GM12878 (cell line): Measurements from ENCODE around the gene CNTNAP2.

ENCODE experiments used
- CEBPB ChIP-seq, 2 experiments: fragments of 150-350 bp in 1 of 2; IDR thresholded peaks; 2 replicates each; pipeline ENCODE4 v1.6.1; 2012 to 2014; ENCODE audit warnings: low read depth in 2 of 2, low read length in 2 of 2, borderline replicate concordance in 1 of 2, inconsistent platforms in 1 of 2
- EZH2 ChIP-seq: IDR thresholded peaks from 2 replicates; pipeline ENCODE4 v1.6.1; 2012; ENCODE audit warnings: low read depth, mild to moderate bottlenecking, control low read depth, inconsistent platforms, low read length, borderline replicate concordance; ENCODE audit not compliant: control insufficient read depth
- HCFC1 ChIP-seq: fragments of 150-350 bp; IDR thresholded peaks from 2 replicates; pipeline ENCODE4 v1.6.1; 2014; ENCODE audit warnings: low read length
- HDAC2 ChIP-seq: fragments of 200-600 bp; sonication (generic); IDR thresholded peaks from 2 replicates; pipeline ENCODE4 v1.6.1; 2017
- MYC ChIP-seq: IDR thresholded peaks from 2 replicates; pipeline ENCODE4 v1.6.1; 2011; ENCODE audit warnings: mild to moderate bottlenecking, low read length, moderate library complexity, inconsistent platforms; ENCODE audit not compliant: insufficient read depth, insufficient replicate concordance, insufficient read length, severe bottlenecking
- POLR2A ChIP-seq: IDR thresholded peaks from 2 replicates; pipeline ENCODE4 v1.6.1; 2011; ENCODE audit warnings: low read depth, mild to moderate bottlenecking, low read length
- RAD51 ChIP-seq: fragments of 450-650 bp; IDR thresholded peaks from 2 replicates; pipeline ENCODE4 v1.6.1; 2016; ENCODE audit warnings: moderate library complexity, mild to moderate bottlenecking, inconsistent platforms
- SIN3A ChIP-seq: IDR thresholded peaks from 2 replicates; pipeline ENCODE4 v1.6.1; 2012; ENCODE audit warnings: low read depth, low read length, improper control_type of control experiment
- SRF ChIP-seq, 2 experiments: IDR thresholded peaks; 2 replicates each; pipeline ENCODE4 v1.6.1; 2011; ENCODE audit warnings: low read depth in 2 of 2, low read length in 2 of 2, mild to moderate bottlenecking in 1 of 2, moderate library complexity in 1 of 2
- TF ChIP-seq, protein P1 (sequence below), 3 experiments: IDR thresholded peaks in 2 of 3; conservative IDR thresholded peaks in 1 of 3; 2 replicates each; pipeline ENCODE4 v1.5.1; 2011; ENCODE audit warnings: low read depth in 3 of 3, low read length in 3 of 3, mild to moderate bottlenecking in 3 of 3, control low read depth in 2 of 3, moderate library complexity in 2 of 3, inconsistent platforms in 1 of 3, mixed read lengths in 1 of 3; ENCODE audit not compliant: control insufficient read depth in 2 of 3, insufficient read depth in 1 of 3; ENCODE audit errors: extremely low read depth in 1 of 3
- TF ChIP-seq, protein P2 (sequence below): IDR thresholded peaks from 2 replicates; pipeline ENCODE4 v1.6.1; 2012; ENCODE audit warnings: low read depth, low read length, improper control_type of control experiment
- TF ChIP-seq, protein P3 (sequence below): fragments of 450-650 bp; formaldehyde crosslinking; IDR thresholded peaks from 2 replicates; pipeline ENCODE4 v1.5.0; 2022; ENCODE audit warnings: mild to moderate bottlenecking, missing genetic modification characterization

DNA sequence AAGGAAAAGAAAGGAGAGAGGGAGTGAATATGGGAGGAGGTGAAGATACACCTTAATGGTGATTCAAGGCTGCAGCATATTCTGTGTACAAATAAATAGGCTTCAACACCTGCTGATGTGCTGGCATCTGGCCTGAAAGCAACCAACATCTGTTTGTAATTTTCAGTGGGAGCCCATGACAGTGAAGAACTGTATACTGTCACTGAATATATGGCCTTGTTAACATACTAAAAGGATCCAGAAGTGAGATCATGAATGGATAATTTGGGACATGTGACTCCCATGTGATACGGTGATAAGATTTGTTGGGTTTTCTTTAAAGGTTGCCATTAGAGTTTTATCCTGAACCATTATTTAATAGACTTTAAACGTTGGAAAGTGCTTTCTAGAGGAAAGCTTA, 459.3 kb downstream of the CNTNAP2 start:
- no peak for TF ChIP-seq MYC
- TF ChIP-seq HCFC1: no peak
- TF ChIP-seq POLR2A: no peak
- TF ChIP-seq, protein P1, sequence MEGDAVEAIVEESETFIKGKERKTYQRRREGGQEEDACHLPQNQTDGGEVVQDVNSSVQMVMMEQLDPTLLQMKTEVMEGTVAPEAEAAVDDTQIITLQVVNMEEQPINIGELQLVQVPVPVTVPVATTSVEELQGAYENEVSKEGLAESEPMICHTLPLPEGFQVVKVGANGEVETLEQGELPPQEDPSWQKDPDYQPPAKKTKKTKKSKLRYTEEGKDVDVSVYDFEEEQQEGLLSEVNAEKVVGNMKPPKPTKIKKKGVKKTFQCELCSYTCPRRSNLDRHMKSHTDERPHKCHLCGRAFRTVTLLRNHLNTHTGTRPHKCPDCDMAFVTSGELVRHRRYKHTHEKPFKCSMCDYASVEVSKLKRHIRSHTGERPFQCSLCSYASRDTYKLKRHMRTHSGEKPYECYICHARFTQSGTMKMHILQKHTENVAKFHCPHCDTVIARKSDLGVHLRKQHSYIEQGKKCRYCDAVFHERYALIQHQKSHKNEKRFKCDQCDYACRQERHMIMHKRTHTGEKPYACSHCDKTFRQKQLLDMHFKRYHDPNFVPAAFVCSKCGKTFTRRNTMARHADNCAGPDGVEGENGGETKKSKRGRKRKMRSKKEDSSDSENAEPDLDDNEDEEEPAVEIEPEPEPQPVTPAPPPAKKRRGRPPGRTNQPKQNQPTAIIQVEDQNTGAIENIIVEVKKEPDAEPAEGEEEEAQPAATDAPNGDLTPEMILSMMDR (IDR thresholded peaks at IDR 0.05 in 2 of 3, conservative IDR thresholded peaks at IDR 0.05 in 1 of 3; ENCODE audit: control insufficient read depth in 2 of 3, extremely low read depth in 1 of 3, insufficient read depth in 1 of 3, low read depth in 3 of 3, low read length in 3 of 3): no peak
- TF ChIP-seq SRF (IDR thresholded peaks at IDR 0.05; ENCODE audit: low read depth in 2 of 2, low read length in 2 of 2): no peak
- TF ChIP-seq SIN3A: no peak
- no peak for TF ChIP-seq HDAC2
- no peak for TF ChIP-seq CEBPB (IDR thresholded peaks at IDR 0.05; ENCODE audit: borderline replicate concordance in 1 of 2, low read depth in 2 of 2, low read length in 2 of 2)
- TF ChIP-seq, protein P2, sequence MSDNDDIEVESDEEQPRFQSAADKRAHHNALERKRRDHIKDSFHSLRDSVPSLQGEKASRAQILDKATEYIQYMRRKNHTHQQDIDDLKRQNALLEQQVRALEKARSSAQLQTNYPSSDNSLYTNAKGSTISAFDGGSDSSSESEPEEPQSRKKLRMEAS: no peak
- TF ChIP-seq, protein P3, sequence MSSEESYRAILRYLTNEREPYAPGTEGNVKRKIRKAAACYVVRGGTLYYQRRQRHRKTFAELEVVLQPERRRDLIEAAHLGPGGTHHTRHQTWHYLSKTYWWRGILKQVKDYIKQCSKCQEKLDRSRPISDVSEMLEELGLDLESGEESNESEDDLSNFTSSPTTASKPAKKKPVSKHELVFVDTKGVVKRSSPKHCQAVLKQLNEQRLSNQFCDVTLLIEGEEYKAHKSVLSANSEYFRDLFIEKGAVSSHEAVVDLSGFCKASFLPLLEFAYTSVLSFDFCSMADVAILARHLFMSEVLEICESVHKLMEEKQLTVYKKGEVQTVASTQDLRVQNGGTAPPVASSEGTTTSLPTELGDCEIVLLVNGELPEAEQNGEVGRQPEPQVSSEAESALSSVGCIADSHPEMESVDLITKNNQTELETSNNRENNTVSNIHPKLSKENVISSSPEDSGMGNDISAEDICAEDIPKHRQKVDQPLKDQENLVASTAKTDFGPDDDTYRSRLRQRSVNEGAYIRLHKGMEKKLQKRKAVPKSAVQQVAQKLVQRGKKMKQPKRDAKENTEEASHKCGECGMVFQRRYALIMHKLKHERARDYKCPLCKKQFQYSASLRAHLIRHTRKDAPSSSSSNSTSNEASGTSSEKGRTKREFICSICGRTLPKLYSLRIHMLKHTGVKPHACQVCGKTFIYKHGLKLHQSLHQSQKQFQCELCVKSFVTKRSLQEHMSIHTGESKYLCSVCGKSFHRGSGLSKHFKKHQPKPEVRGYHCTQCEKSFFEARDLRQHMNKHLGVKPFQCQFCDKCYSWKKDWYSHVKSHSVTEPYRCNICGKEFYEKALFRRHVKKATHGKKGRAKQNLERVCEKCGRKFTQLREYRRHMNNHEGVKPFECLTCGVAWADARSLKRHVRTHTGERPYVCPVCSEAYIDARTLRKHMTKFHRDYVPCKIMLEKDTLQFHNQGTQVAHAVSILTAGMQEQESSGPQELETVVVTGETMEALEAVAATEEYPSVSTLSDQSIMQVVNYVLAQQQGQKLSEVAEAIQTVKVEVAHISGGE (CRISPR knock-in tag): no peak
- no peak for TF ChIP-seq EZH2
- TF ChIP-seq RAD51: no peak
